ENCODE results near the gene NHSL1.

DNA sequence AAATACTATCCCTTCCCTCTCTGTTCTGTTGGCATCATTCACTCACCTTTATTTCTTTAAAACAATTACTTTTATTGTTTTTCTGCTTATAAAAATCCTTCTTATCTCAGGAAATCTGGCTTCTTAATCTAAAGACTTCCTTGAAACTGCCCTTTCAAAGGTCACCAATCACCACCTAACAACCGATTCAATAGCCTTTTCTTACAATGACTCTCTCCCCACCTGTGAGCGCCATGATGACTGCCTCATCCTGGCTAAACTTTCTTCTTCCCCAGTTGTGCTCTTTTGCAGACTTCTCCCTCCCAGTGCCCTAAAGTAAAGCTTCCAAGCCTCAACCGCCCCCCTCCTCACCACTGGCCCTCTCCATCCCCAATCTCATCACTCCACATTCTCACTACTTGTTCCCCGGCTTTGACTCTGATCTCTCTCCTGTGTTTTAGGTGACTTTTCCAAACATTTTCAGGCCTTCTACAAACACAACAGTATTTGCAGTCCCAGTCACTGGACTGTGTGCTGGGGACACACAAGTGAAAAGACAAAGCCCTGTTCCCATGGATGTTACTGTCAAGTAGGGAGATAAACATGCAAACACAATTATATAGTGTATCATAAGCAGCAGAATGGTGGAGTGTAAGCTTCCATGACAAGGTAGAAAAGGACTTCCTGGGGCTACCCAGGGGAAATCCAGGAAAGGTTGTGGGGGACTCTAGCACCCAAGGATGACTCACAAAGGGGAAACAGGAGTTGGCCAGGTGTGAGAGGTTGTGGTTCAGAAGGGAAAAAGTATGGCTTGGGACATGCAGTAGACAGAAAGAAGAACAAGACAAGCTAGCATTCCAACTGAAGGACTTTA, 12.8 kb downstream of the NHSL1 start:
- TF ChIP-seq POLR2A (IDR thresholded peaks at IDR 0.05), result no peak
- TF ChIP-seq, protein P1, sequence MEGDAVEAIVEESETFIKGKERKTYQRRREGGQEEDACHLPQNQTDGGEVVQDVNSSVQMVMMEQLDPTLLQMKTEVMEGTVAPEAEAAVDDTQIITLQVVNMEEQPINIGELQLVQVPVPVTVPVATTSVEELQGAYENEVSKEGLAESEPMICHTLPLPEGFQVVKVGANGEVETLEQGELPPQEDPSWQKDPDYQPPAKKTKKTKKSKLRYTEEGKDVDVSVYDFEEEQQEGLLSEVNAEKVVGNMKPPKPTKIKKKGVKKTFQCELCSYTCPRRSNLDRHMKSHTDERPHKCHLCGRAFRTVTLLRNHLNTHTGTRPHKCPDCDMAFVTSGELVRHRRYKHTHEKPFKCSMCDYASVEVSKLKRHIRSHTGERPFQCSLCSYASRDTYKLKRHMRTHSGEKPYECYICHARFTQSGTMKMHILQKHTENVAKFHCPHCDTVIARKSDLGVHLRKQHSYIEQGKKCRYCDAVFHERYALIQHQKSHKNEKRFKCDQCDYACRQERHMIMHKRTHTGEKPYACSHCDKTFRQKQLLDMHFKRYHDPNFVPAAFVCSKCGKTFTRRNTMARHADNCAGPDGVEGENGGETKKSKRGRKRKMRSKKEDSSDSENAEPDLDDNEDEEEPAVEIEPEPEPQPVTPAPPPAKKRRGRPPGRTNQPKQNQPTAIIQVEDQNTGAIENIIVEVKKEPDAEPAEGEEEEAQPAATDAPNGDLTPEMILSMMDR (IDR thresholded peaks at IDR 0.05), result no peak

Data from transverse colon (tissue), 3 donors.